ENCODE results near the gene DOCK2.

Gene DOCK2

GRCh38 chr5:169897481-169897880, 260.4 kb downstream of the DOCK2 start:
- no peak overlapping the region for H3K4me3 ChIP-seq (ENCODE audit: low read depth, low read length)
- no peak overlapping the region for H3K27ac ChIP-seq
- peaks cover 74% of the 10 kb centered on the region for H3K27me3 ChIP-seq (ENCODE audit: insufficient read depth, low read depth, severe bottlenecking)
- H3K9me3 ChIP-seq (ENCODE audit: severe bottlenecking) = no peaks in the 10 kb centered on the region
- DNase-seq = no peak
- H3K36me3 ChIP-seq = no peaks in the 10 kb centered on the region
- TF ChIP-seq CTCF (IDR thresholded peaks at IDR 0.05; ENCODE audit: low read depth, low read length) = no peak

- no peak for DNase-seq
- no peak overlapping the region for H3K27ac ChIP-seq
- peaks cover 79% of the 10 kb centered on the region for H3K27me3 ChIP-seq (ENCODE audit: insufficient read depth, low read depth, severe bottlenecking)
- no peaks in the 10 kb centered on the region for H3K9me3 ChIP-seq (ENCODE audit: severe bottlenecking)
- H3K4me3 ChIP-seq (ENCODE audit: low read depth, low read length) = no peak overlapping the region
- H3K36me3 ChIP-seq = no peaks in the 10 kb centered on the region
- no peak for TF ChIP-seq CTCF (IDR thresholded peaks at IDR 0.05; ENCODE audit: low read depth, low read length)
These were observed 264.8 kb downstream of the DOCK2 start for GRCh38 chr5:169901896-169902295.

GRCh38 chr5:169904059-169904458, 267.0 kb downstream of the DOCK2 start:
- peaks cover 81% of the 10 kb centered on the region for H3K27me3 ChIP-seq (ENCODE audit: insufficient read depth, low read depth, severe bottlenecking)
- no peak for TF ChIP-seq CTCF (IDR thresholded peaks at IDR 0.05; ENCODE audit: low read depth, low read length)
- no peaks in the 10 kb centered on the region for H3K9me3 ChIP-seq (ENCODE audit: severe bottlenecking)
- no peak overlapping the region for H3K27ac ChIP-seq
- H3K36me3 ChIP-seq = no peaks in the 10 kb centered on the region
- no peak for DNase-seq
- no peak overlapping the region for H3K4me3 ChIP-seq (ENCODE audit: low read depth, low read length)

GRCh38 chr5:169904508-169904907, 267.4 kb downstream of the DOCK2 start:
- H3K4me3 ChIP-seq (ENCODE audit: low read depth, low read length) = no peak overlapping the region
- H3K36me3 ChIP-seq = no peaks in the 10 kb centered on the region
- H3K27ac ChIP-seq = no peak overlapping the region
- H3K27me3 ChIP-seq (ENCODE audit: insufficient read depth, low read depth, severe bottlenecking) = peaks cover 78% of the 10 kb centered on the region
- no peak for TF ChIP-seq CTCF (IDR thresholded peaks at IDR 0.05; ENCODE audit: low read depth, low read length)
- H3K9me3 ChIP-seq (ENCODE audit: severe bottlenecking) = no peaks in the 10 kb centered on the region
- no peak for DNase-seq

- Histone ChIP-seq H3K36me3 (no peaks in the 10 kb centered on the region), H3K9me3 (ENCODE audit: severe bottlenecking) (no peaks in the 10 kb centered on the region), H3K27ac (no peak overlapping the region), H3K4me3 (ENCODE audit: low read depth, low read length) (no peak overlapping the region), H3K27me3 (ENCODE audit: insufficient read depth, low read depth, severe bottlenecking) (peaks cover 75% of the 10 kb centered on the region)
- TF ChIP-seq CTCF (IDR thresholded peaks at IDR 0.05; ENCODE audit: low read depth, low read length) = no peak
- no peak for DNase-seq
These were observed 267.9 kb downstream of the DOCK2 start for GRCh38 chr5:169905017-169905416.
